HG02642 (cell line): Measurements from ENCODE around the gene MBP.
"Not testable (repeated sequence)": the region's sequence is repeated elsewhere in the genome, so short reads cannot be mapped to it uniquely, and the experiment has no call there.

Experiments used
- ATAC-seq: cut with Tn5 transposase; IDR thresholded peaks from one replicate; pipeline ENCODE4 v1.9.1; 2021; ENCODE audit warnings: mild to moderate bottlenecking; ENCODE audit not compliant: unreplicated experiment, poor library complexity

MBP gene

DNA sequence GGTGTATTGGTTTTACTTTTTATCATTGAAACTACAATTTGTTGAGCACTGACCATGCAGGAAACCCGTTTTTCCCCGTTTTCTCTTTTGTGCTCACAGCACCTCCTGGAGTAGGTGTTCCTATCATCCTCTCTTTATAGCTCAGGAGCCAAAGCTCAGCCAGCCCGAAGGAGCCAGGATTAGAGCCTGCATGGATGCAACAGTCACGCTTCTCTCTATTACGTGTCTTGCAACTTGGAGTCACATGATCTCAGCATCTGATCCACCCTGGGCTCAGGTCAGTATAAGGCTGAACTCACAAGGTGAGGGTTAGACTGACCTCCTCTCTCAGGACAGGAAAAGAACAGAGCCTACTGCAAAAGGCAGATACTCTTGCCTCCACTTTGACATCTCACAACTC lies 150.5 kb downstream of the MBP start:
- no peak for ATAC-seq

DNA sequence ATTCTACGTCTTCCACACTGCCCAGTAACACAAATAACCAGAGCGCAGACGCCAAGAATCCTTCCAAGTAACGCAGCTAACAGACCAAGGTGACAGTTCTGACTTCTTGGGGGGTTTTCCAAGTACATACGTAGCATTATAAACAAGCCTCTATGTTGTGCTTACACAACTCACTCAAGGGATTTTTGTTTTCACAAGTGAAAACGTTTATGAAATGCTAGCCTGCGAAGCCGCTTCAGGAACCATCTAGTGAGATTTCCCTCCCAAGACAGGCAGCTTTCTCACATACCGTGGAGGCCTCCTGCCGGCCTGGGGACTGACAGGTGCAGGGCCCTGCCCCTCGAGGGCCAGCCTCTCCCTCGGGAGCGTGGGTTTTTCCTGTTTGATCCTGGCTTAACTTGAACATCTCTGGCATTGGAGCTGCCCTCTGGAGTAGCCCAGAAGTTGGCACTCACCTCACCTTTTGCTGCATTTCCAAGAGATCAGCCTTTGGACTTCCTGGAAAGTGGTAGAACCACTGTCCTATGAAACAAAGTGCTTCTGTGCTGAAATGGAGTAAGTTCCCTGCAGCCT lies 151.1 kb downstream of the MBP start:
- ATAC-seq, result peak; percentile 60

DNA sequence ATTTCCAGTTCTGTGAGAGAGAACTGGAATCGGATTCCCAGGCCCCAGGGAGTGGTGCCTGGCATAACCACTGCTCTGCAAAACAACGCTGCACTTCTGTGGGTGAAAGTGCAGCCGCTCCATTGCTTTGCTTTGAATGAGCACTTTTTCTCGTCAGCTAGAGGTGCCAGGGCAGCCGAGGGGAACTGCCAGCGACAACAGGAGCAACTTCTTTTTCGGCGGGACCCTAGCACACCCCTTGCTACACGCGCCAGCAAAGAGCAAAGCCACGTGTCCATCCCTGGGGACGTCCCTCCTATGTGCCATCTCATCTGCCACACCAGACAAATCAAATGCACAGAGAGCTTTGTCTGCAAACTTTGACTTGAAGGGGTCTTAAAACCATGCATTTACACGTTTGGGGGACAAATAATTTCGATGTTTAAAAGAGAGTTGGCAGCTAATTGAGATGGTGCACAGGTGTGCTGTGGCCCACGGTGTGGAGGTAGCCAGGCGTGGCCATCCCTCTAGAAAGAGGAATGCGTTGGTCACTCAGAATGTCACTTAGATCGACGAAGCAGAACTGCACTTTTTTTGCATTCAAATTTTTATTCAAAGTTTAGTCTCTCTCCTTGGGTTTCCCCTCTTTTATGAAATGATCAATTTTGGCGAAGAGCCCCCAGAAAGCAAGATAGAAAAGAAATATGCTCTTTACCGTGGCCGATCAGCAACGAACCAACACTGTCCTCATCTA lies 151.8 kb downstream of the MBP start:
- peak; percentile 33 for ATAC-seq

DNA sequence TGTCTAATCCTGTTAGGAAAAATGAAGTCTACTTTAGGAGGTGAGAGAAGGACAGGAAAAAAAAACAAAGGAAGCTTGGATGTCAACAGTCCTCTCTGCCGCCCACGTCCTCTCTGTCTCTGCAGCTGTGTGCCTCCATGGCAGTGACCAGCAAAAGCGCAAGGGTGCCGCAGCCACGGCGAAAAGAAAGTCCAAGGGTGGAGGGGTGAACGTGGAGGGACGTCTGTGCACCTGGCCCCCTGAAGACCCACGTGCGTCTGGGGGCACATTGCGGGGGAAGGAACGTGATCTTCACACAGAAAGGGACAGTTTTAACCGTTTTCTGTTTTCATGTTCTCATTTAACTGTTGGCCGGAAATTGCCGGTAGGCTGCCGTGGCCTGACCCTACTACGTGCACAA lies 152.7 kb downstream of the MBP start:
- ATAC-seq, result no peak

DNA sequence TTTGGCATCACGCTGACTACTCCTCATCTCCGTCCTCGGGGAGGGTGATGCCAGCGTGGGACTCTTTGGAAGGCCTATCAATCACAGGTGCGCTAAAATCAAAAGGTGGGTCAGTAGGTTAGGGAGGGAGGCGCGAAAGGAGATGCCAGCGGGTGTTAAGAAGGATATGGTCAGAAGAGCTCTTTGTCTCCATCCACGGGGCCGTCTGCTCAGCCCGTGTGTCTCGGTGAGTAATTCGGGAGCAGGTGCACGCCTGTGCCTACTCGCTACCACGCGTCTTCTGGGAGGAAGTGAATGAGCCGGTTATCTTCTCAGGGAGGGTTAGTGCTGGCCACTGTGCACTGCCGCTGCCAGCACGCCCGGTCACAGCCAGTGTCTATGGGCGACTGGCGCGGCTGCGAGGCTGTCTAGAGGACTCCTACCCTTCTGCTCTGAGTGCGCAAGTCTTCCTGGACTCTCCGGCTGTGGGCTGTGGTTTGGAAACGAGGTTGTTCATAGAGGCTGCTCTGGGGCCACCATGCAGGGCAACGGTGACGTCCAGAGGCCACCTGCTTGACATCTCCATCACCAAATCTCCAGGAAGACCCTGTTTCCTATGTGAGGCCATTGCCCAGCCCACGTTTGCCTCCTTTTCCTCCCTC lies 153.4 kb downstream of the MBP start:
- no peak for ATAC-seq

DNA sequence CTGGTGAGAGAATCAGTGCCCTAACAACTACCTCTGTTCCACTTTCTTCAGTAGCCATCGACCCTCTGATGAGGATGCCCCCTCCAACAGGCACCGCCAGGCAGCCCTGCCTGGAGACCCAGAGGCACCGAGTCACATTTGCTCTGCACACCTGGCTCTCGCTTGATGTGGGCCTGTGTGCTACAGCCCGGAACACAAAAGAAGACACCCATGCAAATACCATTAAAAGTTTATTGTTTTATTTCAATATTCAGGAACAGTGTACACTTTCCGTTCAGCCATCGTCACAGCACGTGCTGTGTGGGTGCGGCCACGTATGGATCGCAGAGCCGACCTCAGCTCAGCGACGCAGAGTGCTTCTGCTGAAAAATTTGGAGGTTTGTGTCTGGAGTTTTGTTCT lies 154.0 kb downstream of the MBP start:
- no peak for ATAC-seq

DNA sequence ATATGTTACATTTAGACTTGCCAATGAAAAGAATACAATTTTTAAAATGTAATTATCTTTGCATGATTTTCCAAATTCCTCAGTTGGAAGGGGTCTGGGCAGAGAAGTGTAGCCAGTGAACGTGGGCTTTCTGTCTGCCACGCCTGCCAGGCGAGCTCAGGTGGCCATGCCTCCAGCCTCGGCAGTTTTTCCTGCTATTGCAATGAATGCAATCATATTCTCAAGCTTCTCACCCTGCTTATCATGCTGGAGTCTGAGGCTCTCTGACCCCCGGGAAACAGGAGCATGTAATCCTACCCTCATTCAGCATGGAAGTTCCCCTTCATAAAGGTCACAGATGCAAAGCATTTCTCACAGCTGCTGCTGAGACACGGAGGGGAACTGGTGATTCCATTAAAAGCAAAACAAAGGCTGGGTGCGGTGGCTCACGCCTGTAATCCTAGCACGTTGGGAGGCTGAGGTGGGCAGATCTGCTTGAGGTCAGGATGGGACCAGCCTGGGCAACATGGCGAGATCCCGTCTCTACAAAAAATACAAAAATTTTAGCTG lies 154.8 kb downstream of the MBP start:
- no peak for ATAC-seq

DNA sequence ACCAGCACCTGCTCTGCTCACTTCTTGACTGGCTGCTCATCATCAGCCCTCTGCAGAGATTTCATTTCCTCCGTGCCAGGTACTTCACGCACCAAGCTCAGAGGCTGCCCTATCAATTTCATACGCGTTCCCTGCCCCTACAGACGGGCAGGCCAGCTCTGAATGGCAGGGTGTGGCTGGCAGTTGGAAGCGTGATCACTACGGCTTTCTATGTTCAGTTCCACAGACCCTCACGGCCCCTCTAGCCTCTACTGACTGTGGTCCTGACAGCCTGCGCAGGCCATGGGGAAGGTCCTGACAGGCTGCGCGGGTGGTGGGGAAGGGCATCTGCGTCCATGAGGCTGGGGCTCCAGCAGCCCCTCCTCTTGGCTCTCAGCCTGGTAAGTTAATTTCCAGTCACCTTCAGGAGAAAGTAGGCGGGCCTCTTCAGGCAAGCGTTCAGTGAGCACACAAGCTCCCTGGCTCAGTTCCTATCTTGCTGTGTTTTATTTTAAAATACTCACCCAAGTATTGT lies 155.4 kb downstream of the MBP start:
- no peak for ATAC-seq

DNA sequence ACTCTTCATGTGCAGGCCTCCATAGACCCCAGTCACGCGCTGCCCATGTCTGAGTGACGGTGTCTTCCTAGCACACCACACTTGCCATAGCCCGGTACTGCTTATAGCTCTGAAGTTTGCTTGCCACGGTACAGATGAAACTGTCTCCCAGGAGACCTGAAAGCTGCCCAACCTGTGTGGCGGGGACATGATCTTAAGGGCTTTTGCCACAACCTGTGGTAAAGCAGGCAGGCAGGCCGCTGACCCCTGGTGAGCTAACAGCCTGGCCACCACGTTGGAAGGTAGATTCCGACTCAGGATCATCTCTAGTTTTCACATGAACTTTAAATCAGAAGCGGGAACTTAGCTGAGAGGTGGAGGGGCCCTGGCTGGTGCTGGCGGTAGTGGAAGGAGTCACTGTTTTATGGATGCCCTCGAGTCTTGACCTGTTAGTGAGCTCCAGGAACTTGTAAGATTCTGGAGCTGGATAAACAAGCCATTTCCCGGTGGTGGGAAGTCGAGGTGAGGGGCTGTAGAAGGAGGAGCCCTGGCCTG lies 156.9 kb downstream of the MBP start:
- ATAC-seq, result no peak

DNA sequence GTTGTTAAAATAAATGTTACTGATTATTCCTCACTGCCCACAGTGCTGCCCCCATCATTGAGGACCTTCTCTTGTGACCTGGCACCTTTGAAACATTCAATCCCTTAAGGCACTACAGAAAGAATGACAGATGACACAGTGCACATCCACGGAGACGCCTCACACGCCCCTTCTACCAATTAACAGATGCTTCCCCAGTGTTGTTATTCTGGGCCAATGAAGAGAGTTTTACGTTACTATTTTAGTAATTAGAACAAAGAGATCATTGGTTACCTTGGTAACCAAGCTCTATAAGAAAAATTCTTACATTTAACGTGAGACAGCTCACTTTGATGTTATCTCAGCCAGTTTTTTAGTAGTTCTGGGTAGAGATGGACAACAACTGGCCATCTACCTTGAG lies 158.2 kb downstream of the MBP start:
- ATAC-seq, result no peak

DNA sequence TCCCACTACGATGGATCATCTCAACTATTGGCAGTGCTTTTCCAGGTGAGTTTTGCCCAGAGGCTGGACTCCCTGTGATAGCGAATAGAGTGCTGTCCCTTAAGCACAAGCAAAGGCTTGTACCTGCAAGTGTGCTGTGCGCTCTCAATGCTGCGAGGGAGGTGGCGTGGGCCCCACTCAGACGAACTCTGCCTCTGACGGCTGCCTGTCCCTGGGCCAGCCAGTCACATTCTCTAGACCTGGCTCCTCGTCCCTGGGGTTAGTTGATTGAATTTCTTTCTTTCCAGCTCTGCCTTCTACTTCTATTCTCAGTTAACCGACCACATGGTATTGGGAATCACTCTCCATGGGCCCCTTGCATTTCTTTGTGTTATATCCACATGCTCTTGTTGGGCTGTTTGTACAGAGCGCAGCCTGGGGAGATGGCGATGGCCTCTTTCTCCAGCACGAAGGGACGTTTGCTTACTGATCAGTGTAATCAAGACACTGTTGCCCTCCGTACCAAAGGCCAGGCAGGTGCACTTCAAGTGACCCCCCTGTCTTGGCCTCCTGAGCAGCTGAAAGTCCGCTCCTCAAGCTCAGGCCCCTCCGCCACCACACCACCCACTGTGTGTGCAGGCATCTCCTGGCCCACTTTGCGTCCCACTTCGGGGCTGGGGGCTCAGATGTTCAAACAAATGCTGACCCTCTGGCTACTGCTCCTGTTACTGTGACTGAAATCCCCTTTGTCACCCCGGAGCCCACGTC lies 158.9 kb downstream of the MBP start:
- ATAC-seq, result no peak

DNA sequence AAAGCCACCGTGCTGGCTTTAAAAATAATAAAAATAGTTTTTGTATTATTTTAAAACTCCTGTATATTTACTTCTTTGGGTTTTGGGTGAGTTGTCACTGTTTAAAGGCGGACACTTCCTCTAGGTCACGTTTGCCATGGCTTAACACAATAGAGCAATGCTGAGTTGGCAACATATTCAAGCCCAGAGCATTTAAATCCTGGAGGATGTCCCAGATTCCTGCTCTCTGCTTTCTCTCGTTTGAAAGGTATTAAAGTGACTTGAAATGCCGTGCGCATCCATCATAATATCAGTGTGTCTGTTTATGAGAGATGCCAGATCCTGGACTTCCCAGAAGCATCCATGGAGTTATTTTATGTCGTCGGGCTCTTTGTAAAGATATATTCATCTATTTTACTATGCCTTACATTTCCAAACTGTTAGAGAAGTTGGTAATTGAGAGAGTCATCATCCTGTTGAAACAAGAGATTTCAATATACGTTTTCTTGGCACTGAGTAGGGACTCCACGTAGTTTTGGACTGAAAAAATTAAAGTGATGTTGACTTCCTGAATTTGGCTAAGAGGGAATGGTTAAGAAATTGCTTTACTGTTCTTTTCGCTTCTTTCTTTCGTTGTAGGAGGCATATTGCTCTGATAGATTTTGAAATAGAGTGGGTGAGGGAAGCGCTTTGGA lies 159.6 kb downstream of the MBP start:
- no peak for ATAC-seq

DNA sequence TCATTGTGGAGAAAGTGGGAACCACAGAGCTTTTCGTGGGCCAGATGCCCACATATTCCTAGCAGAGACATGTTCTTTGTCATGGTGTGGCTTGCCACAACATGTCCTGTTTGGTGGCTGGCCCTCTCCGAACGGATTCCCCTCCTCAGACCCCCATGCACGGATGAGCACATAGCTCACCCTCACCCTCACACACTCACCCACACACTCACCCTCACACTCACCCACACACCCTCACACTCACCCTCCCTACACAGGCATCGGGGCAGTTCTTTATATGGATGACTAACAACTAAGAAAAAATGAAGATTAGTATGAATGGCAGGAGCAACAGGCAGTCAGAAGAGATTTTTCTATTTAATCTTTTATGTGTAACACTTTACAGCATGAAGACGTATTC lies 160.3 kb downstream of the MBP start:
- no peak for ATAC-seq

DNA sequence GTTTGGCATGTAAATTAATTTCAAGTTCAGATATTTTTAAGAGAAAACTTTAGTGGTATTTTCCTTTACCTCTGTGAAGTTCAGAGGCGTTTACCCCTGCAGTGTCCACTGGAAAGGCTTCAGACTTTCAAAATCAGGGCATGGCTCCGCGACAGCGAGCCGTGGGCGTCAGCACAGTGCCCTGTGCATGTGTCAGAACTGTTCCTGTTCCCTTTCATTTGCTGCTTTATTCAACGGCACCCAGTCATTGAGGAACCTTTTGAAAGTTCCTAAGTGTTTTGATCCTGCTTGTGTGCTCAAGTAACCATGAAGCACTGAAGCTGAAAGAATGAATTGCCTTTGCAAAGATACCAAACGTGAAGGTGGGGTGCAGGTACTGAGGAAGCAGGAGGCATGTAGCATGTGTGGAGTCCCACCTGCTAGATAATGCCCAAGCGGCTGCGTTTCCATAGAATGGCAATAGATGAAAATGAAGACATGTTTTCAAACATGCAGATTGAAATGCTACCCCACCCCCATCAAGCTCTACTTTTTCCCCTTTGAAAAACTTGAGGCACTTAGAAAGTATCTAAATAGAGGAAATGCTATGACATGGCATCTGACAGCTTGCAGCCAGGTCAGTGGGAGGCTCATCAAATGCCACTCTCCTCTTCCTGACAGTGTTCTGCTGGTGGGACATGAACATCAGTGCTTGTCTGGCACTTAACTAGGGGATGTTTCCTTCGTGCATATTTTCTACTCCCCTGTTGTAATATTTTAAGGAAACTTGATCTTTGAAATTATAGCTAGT lies 161.6 kb downstream of the MBP start:
- ATAC-seq, result no peak

DNA sequence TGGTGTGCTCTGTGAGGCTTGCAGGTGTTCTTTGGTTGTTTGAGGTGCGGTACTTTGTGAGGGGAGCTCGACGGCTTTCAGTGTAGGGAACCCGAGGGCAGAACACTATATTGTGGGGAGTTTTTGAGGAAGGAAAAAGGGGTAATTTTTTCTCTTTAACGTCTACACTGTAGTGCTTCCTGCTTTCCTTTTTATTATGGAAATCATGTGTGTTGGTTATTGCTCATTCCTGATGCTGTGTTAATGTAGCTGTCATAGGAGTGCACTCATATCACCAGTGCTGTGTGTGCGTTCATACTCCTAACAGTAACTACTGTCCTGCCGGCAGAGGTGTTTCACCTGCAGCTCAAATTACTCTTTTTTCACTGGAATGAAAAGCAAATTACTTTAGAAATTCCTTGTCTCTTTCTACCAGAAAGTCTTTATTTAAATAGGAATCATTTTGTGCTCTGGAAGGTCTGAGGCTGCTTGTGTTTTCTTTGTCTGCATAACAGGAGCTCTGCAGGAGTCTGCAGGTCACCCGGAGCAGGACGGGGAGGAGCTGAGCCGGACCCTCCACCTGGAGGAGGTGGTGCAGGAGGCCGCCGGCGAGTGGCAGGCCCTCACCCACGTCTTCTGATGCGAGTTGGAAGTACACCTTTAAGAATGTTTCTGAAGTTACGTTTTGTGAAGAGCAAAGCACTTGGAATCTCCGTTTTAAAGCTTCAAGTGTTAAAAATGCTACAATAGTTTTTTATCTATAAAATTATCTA lies 164.7 kb downstream of the MBP start:
- no peak for ATAC-seq

DNA sequence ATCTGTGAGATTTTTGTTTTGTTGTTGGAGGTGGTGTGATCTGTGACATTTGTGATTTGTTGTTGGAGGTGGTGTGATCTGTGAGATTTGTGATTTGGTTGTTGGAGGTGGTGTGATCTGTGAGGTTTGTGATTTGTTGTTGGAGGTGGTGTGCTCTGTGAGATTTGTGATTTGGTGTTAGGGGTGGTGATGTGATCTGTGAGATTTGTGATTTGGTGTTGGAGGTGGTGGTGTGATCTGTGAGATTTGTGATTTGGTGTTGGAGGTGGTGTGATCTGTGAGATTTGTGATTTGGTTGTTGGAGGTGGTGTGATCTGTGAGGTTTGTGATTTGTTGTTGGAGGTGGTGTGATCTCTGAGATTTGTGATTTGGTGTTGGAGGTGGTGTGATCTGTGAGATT lies 165.3 kb downstream of the MBP start:
- not testable (repeated sequence) for ATAC-seq

DNA sequence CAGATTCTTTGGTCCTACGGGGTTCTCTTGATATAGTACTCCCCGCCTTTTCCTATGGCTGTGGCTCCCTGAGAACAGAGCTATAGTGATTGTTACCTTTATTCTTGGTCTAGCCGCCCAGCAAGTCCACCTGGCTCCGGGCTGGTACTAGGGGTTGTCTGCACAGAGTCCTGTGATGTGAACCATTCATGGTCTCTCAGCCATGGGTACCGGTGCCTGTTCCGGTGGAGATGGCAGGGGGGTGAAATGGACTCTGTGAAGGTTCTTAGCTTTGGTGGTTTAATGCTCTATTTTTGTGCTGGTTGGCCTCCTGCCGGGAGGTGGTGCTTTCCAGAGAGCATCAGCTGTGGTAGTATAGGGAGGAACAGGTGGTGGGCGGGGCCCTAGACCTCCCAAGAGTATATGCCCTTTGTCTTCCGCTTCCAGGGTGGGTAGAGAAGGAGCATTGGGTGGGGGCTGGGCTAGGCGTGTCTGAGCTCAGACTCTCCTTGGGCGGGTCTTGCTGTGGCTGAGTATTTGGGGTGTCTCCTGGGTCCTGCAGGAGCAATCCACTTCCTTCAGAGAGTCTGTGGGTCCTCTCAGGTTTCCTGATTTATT lies 166.9 kb downstream of the MBP start:
- ATAC-seq, result peak; percentile 80

DNA sequence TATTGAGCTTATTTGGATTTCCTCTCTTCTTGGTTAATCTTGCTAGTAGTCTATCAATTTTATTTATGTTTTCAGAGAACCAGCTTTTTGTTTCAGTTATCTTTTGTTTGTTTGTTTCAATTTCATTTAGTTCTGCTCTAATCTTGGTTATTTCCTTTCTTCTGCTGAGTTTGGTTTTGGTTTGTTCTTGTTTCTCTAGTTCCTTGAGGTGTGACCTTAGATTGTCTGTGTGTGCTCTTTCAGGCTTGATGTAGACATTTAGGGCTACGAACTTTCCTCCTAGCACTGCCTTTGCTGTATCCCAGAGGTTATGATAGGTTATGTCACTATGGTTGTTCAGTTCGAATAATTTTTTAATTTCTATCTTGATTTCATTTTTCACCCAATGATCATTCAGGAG lies 168.6 kb downstream of the MBP start:
- no peak for ATAC-seq
